Activated naive CD4-positive, alpha-beta T cell (primary cell): ENCODE results near the gene SLC25A45.

ENCODE experiments used
- DNase-seq, 4 experiments: peaks; one replicate each; lab custom pipeline; 2025; lab: John Stamatoyannopoulos, UW

SLC25A45 gene

GRCh38 chr11:65404638-65405339, 22.3 kb upstream of the SLC25A45 start:
- DNase-seq: no peak

GRCh38 chr11:65404210-65404609, 21.8 kb upstream of the SLC25A45 start:
- no peak for DNase-seq

- DNase-seq: no peak
Observed at GRCh38 chr11:65403607-65404121, 21.2 kb upstream of the SLC25A45 start.

- DNase-seq: no peak
Observed at GRCh38 chr11:65402790-65403189, 20.3 kb upstream of the SLC25A45 start.

GRCh38 chr11:65401803-65402248, 19.4 kb upstream of the SLC25A45 start:
- DNase-seq: no peak

- no peak for DNase-seq
Observed at GRCh38 chr11:65401073-65401802, 18.8 kb upstream of the SLC25A45 start.

GRCh38 chr11:65400307-65401072, 18.0 kb upstream of the SLC25A45 start:
- DNase-seq: no peak

- no peak for DNase-seq
Observed at GRCh38 chr11:65399845-65400244, 17.4 kb upstream of the SLC25A45 start.

- DNase-seq: no peak
Observed at GRCh38 chr11:65399249-65399648, 16.8 kb upstream of the SLC25A45 start.

- no peak for DNase-seq
Observed at GRCh38 chr11:65398362-65398910, 16.0 kb upstream of the SLC25A45 start.

- DNase-seq: no peak
Observed at GRCh38 chr11:65396769-65397745, 14.6 kb upstream of the SLC25A45 start.

- DNase-seq: no peak
Observed at GRCh38 chr11:65395961-65396530, 13.6 kb upstream of the SLC25A45 start.

GRCh38 chr11:65394125-65394536, 11.7 kb upstream of the SLC25A45 start:
- DNase-seq: no peak

GRCh38 chr11:65393513-65394079, 11.2 kb upstream of the SLC25A45 start:
- DNase-seq: no peak

- DNase-seq: no peak
Observed at GRCh38 chr11:65392899-65393298, 10.5 kb upstream of the SLC25A45 start.

GRCh38 chr11:65392186-65392829, 9.9 kb upstream of the SLC25A45 start:
- DNase-seq: no peak

GRCh38 chr11:65390996-65391395, 8.6 kb upstream of the SLC25A45 start:
- no peak for DNase-seq

GRCh38 chr11:65390099-65390941, 7.9 kb upstream of the SLC25A45 start:
- DNase-seq: no peak
